Hepatocyte (in vitro differentiated cells): Measurements from ENCODE around the gene PTPRCAP. TPM values are rescaled to one million over a fixed set of nuclear protein-coding genes. Genes with fewer than 3 reads are reported as not detected.
A peak's percentile ranks its signal among the peaks of the same experiment; 100 is the strongest.

Source experiments
- DNase-seq: peaks from one replicate; pipeline ENCODE4 v3.0.0-alpha.2; 2016; ENCODE audit warnings: low spot score
- H2AFZ ChIP-seq: fragments of 200-600 bp; sonication (generic); 2 replicates; pipeline ENCODE4 v1.6.0; 2016; ENCODE audit warnings: antibody characterized with exemption, mild to moderate bottlenecking
- H3K27ac ChIP-seq: fragments of 200-600 bp; sonication (generic); 2 replicates; pipeline ENCODE4 v1.5.1; 2016; ENCODE audit warnings: mild to moderate bottlenecking
- H3K27me3 ChIP-seq: fragments of 200-600 bp; sonication (generic); 2 replicates; pipeline ENCODE4 v1.6.1; 2016
- H3K36me3 ChIP-seq: fragments of 200-600 bp; sonication (generic); replicated peaks from 2 replicates; pipeline ENCODE4 v1.5.1; 2016; ENCODE audit warnings: low read depth; ENCODE audit not compliant: insufficient read depth
- H3K4me1 ChIP-seq: fragments of 200-600 bp; sonication (generic); 2 replicates; pipeline ENCODE4 v1.5.1; 2016; ENCODE audit warnings: mild to moderate bottlenecking, moderate library complexity; ENCODE audit not compliant: insufficient read depth
- H3K4me2 ChIP-seq: fragments of 200-600 bp; sonication (generic); 2 replicates; pipeline ENCODE4 v1.6.0; 2016
- H3K4me3 ChIP-seq: fragments of 200-600 bp; sonication (generic); 2 replicates; pipeline ENCODE4 v1.5.1; 2016; ENCODE audit warnings: mild to moderate bottlenecking
- H3K79me2 ChIP-seq: fragments of 200-600 bp; sonication (generic); 2 replicates; pipeline ENCODE4 v1.6.0; 2017; ENCODE audit warnings: mild to moderate bottlenecking
- H3K9me2 ChIP-seq: fragments of 200-600 bp; sonication (generic); replicated peaks from 2 replicates; pipeline ENCODE4 v1.6.0; 2017; ENCODE audit warnings: mild to moderate bottlenecking; ENCODE audit not compliant: insufficient read depth
- H3K9me3 ChIP-seq: fragments of 200-600 bp; sonication (generic); 2 replicates; pipeline ENCODE4 v1.5.1; 2016; ENCODE audit warnings: low read depth, mild to moderate bottlenecking
- H4K20me1 ChIP-seq: fragments of 200-600 bp; sonication (generic); 2 replicates; pipeline ENCODE4 v1.6.0; 2016; ENCODE audit warnings: mild to moderate bottlenecking; ENCODE audit not compliant: insufficient read depth, poor library complexity, severe bottlenecking
- CTCF ChIP-seq: fragments of 200-600 bp; sonication (generic); IDR thresholded peaks from 2 replicates; pipeline ENCODE4 v1.5.1; 2016; ENCODE audit warnings: antibody characterized with exemption, mild to moderate bottlenecking; ENCODE audit not compliant: poor library complexity
- EZH2 ChIP-seq: fragments of 200-600 bp; sonication (generic); IDR thresholded peaks from 2 replicates; pipeline ENCODE4 v1.6.1; 2016; ENCODE audit warnings: antibody characterized with exemption, mild to moderate bottlenecking, borderline replicate concordance
- EZH2phosphoT487 ChIP-seq: fragments of 200-600 bp; sonication (generic); IDR thresholded peaks from one replicate; pipeline ENCODE4 v1.6.1; 2018; ENCODE audit warnings: antibody characterized with exemption, mild to moderate bottlenecking, low read depth, moderate library complexity; ENCODE audit not compliant: unreplicated experiment, severe bottlenecking
- WGBS: methylation state at CpG from one replicate; pipeline ENCODE4 v1.1.6; 2016; ENCODE audit warnings: low lambda C conversion rate; ENCODE audit errors: missing lambda C conversion rate; 5-methylcytosine and 5-hydroxymethylcytosine counted together
- polyA plus RNA-seq: library from polyadenylated mRNA; unstranded; fragments of >200 nt; fragmentation: Nextera tagmentation; extraction: Ambion mirVana; gene quantifications from 2 replicates; pipeline ENCODE4 v1.2.1, GENCODE V29; 2016
- total RNA-seq: library from RNA; depleted of rRNA; stranded (reverse); fragments of >200 nt; gene quantifications from 2 replicates; pipeline ENCODE4 v1.2.3, GENCODE V29; 2014

Gene PTPRCAP
- total and polyA plus RNA-seq, 2 experiments from 2014 or later: 1.0 to 2.5 TPM

- peaks cover 2% of the 10 kb centered on the region for H3K4me1 ChIP-seq
- no peak overlapping the region for H3K4me2 ChIP-seq
- no peaks in the 10 kb centered on the region for H3K9me2 ChIP-seq
- no peak for DNase-seq
- no peaks in the 10 kb centered on the region for H3K9me3 ChIP-seq
- H3K27me3 ChIP-seq: no peaks in the 10 kb centered on the region
- WGBS: 81% methylated on average over 7 of the region's 7 CpGs
- H4K20me1 ChIP-seq: no peaks in the 10 kb centered on the region
- peaks cover 9% of the 10 kb centered on the region for H3K79me2 ChIP-seq
- H2AFZ ChIP-seq: no peak overlapping the region
- TF ChIP-seq CTCF: no peak
- no peak for TF ChIP-seq EZH2phosphoT487
- TF ChIP-seq EZH2: no peak
- H3K27ac ChIP-seq: no peak overlapping the region
- no peak overlapping the region for H3K4me3 ChIP-seq
- no peaks in the 10 kb centered on the region for H3K36me3 ChIP-seq
Measured at GRCh38 chr11:67472882-67473281, 35.4 kb upstream of the PTPRCAP start.

GRCh38 chr11:67470337-67471002, 33.0 kb upstream of the PTPRCAP start:
- Histone ChIP-seq H3K36me3 (no peaks in the 10 kb centered on the region), H2AFZ (no peak overlapping the region), H3K4me3 (no peak overlapping the region), H3K9me2 (no peaks in the 10 kb centered on the region), H3K4me1 (peaks cover 4% of the 10 kb centered on the region), H3K27ac (no peak overlapping the region), H4K20me1 (no peaks in the 10 kb centered on the region), H3K79me2 (peaks cover 31% of the 10 kb centered on the region), H3K27me3 (no peaks in the 10 kb centered on the region), H3K4me2 (no peak overlapping the region), H3K9me3 (no peaks in the 10 kb centered on the region)
- 87% methylated on average over 8 of the region's 8 CpGs for WGBS
- TF ChIP-seq EZH2 (no peak), EZH2phosphoT487 (no peak), CTCF (no peak)
- no peak for DNase-seq

- Histone ChIP-seq H3K27ac (peak overlapping the region; percentile 89), H3K9me2 (no peaks in the 10 kb centered on the region), H4K20me1 (no peaks in the 10 kb centered on the region), H3K27me3 (no peaks in the 10 kb centered on the region), H3K4me2 (peak overlapping the region; percentile 93), H3K36me3 (no peaks in the 10 kb centered on the region), H3K79me2 (peaks cover 37% of the 10 kb centered on the region), H3K4me3 (peak overlapping the region; percentile 62), H2AFZ (peak overlapping the region; percentile 97), H3K4me1 (peaks cover 4% of the 10 kb centered on the region), H3K9me3 (no peaks in the 10 kb centered on the region)
- DNase-seq: no peak
- TF ChIP-seq CTCF (no peak), EZH2phosphoT487 (no peak), EZH2 (no peak)
- WGBS: 39% methylated on average over 9 of the region's 9 CpGs
Measured at GRCh38 chr11:67469508-67469811, 32.0 kb upstream of the PTPRCAP start.
